HG02623 (cell line): ENCODE measurements around the gene KAT6B.

Source experiments
- ATAC-seq: cut with Tn5 transposase; IDR thresholded peaks from one replicate; pipeline ENCODE4 v1.9.1; 2021; ENCODE audit warnings: moderate library complexity; ENCODE audit not compliant: unreplicated experiment

KAT6B gene

GRCh38 chr10:74822521-74823089 is 3.8 kb upstream of the KAT6B start:
- ATAC-seq: no peak

DNA sequence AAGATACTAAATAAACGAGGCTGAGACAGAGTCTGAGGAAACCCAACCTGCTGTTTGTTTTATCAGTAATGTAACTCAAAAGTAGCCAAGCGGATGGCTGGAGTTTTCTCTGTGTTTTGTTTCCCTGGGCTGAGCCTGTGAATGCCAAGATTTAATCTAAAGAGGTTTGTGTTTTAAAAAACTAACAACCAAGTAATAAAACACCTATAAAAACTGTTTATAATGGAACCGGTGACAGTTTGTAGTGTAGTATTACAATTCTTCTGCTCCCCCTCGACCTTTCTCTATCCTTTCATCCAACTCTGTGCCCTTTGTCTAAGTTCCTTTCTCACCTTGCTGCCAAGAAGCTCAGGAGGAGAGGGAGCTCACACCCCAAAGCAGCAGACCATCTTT is 2.6 kb upstream of the KAT6B start:
- ATAC-seq: no peak

GRCh38 chr10:74824184-74824899 is 2.1 kb upstream of the KAT6B start:
- no peak for ATAC-seq

DNA sequence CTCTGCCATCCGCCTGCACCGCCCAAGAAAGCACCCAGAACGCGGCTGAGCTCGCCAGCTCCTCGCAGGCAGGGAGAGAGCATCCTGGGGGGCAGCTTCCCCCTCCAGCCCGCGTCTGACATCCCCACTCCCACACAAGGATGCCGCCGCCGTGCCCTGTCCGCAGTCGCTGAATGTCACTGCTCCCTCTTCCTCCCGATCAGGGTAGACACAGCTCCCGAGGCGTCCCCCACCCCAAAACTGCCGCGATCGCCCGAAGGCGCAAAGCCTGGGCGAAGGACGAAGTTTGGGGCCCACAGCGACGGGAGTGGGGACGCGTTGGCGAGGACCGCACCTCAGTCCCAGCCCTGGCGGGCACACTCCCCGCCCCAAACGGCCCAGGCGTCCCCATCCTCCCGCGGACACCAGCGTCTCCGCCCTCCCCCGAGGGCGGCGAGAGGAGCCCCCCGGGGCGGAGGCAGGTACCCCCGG is 1.5 kb upstream of the KAT6B start:
- ATAC-seq: no peak

- no peak for ATAC-seq
Measured at GRCh38 chr10:74825371-74826141, 844 bp upstream of the KAT6B start.

DNA sequence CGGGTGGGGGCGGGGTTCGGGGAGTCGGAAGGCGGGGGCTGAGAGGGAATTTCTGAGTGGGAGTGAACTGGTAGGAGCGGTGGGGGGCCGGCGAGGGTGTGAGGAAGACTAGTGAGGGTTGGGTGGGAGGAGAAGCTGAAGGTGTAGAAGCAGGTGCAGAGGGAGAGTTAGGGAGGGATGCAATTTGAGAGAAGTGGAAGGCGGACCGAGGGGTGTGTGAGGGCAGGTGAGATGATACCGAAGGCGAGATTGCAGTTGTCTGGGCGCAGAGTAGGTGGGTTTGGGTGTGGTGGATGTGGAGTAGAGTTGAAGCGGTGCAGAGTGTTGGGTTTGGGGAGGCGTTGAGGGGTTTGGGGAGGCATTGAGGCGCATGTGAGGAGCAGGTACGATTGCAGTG is 643 bp downstream of the KAT6B start:
- ATAC-seq: no peak

DNA sequence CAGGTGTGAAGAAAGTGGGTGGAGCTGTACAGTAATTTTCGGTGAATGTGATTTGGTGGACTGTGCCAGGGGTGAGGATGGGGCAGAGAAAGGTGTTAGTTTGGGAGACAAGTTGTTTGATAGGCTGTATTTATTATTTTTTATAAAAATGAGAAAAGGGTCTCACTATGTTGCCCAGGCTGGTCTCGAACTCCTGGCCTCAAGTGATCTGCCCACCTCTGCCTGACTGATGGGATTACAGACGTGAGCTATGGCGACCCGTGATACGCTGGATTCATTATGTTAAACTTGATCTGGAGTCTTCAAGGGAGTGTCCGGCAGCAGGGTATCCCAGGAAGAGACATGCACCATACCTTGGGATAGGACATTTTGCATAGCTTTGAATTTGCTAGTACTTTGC is 1.3 kb downstream of the KAT6B start:
- ATAC-seq: no peak

GRCh38 chr10:74828946-74829345 is 2.5 kb downstream of the KAT6B start:
- no peak for ATAC-seq

- ATAC-seq: no peak
Measured at GRCh38 chr10:74831518-74832120, 5.2 kb downstream of the KAT6B start.

DNA sequence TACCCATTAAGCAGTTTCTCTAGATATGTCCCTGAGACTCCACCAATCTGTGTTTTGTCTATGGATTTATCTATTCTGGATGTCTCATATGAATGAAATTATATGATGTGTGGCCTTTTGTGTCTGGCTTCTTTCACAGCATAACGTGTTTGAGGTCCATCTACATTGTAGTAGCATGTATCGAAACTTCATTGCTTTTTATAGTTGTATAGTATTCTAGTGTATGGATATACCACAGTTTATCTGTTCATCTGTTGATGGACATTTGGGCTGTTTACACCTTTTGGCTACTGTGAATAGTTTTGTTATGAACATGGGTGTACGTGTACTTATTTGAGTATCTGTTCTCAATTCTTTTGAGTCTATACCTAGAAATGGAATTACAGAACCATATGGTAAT is 9.6 kb downstream of the KAT6B start:
- no peak for ATAC-seq

GRCh38 chr10:74836877-74837276 is 10.5 kb downstream of the KAT6B start:
- ATAC-seq: no peak

DNA sequence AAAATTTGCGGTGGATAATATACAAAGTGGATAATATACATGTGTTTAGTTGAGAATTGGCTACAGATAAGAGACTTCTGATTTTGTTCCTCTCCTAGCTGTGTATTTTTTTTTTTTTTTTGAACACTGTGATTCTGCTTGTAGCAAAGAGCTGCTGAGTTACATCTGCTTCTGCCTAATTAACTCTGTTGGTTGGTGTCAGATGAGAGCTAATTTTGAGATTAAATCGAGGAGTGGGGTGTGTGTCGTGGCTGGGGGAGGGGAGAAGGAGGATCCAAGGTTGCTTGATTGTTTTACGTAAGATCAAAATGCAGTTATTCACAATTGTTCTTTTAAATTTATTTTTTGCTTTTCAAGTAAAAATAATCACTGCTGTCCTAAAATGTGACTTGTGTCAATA is 11.3 kb downstream of the KAT6B start:
- no peak for ATAC-seq

DNA sequence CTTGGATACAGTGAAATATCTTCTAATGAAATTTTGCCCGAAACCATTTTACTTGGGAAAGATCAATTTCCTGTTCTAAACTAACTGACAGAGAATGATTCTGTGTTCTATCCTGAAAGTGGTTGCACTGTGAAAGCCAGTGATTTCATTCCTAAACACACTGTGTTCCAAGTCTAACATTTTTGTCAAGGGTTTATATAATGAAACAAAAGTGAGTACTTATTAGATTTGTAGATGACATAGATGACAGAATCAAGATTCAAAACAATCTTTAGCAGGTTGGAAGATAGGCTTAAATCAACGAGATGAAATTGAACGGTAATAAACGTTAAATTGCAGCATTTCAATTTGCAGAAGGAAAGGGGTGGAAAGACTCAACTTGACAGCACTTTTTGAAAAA is 13.3 kb downstream of the KAT6B start:
- no peak for ATAC-seq

DNA sequence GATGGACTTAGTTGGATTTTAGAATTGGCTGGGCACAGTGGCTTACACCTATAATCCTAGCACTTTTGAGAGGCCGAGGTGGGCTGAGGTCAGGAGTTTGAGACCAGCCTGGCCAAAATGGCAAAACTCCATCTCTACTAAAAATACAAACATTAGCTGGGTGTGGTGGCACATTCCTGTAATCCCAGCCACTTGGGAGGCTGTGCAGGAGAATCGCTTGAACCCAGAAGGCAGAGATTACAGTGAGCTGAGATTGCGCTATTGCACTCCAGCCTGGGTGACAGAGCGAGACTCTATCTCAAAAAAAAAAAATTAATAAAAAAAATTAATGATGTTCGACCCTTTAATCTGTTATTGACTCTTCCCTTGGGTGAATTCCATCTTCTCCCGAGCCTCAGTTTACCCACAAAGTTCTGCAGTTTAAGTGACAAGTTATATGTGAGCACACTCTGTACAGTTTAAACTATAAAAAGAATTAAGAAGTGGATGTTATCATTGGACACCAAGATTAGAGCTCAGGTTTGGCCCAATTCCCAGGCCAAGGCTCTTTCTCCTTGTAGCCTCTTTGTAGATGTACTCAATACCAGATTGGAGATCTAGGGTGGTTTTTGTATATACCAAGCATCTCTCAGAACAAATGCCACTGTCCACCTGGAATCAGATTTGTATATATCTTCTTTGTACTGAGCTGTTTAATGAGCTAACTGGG is 15.0 kb downstream of the KAT6B start:
- ATAC-seq: no peak

DNA sequence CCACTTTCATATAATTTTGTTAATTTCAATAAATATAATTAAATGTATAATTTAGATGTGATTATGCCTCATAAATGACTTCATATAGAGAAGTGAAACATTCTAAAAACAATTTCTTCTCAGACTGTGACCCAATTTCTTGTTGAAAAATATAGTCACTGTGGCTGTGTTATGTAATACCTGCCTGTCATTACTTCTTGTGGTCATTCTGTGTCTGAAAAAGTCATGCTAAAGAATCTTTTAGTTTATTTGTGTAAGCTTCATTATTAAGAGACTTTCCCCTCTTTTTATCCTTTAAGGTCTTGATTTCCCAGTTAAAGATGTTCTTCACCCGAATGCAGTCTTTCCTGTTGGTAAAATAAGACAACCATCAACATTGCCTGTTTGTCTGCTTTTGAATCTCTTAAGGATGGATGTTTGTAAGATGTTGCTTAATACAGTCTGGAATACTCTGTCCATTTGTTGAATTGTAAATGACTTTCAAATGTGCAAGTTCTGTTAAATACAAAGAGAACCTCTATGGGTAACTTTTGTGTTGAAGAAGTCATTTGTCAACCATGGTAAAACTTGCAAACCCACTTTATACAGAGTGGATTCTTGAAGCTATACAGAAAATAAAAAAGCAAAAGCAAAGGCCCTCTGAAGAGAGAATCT is 16.0 kb downstream of the KAT6B start:
- no peak for ATAC-seq

DNA sequence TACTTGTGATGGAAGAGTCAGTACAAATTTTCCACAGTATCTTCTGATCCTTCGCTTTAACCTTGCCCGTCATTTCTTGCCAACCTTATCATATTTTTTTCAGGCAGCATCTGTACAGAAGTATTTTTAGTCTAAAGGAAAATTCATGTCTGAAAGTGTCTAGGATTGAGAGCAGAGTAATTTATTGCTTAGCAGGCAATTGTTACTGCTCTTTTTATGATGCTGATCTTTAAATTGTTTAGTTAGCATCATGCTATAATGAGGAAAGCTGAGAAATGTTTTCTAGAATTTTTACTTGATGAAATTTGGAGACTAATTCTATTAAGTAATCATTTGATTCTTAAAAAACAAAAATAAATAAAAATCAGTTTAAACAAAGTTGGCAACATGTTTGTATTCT is 20.6 kb downstream of the KAT6B start:
- no peak for ATAC-seq

DNA sequence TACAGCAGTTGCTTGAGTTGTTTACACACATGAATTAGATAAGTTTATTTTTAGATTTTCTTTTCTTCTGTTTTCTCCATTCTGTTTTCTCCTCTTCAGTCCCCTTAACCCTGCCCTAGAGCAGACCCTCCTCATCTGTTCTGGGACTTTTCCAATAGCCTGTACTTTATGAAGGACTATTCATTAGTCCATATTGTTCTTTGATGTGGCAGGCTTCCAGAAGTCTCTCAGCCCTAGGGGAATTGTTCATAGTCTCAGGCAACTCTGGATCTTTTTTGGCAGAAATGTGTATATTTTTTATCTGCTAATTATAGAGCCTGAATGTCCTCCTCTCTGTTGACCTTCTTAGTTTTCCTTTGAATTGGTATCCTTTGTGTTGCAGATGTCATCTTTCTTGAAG is 25.4 kb downstream of the KAT6B start:
- ATAC-seq: no peak

DNA sequence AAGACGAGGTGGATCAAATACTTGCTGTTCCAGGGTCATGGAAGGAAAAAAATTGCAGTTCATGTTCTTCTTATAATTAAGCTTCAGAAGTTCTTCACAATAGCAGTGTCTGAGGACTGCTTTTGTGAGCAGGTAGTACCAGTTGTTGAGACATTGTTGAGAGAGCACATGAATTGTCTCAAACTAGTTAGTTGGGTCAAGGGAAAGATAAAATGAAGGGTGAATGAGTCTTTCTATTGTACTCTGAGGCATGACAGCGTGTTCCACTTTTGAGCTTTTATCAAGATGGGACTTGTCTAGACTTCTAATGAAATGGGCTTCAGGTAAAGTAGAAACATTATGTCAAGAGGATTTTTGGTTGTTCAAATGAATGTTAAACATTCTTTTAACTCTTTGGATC is 26.0 kb downstream of the KAT6B start:
- ATAC-seq: no peak

DNA sequence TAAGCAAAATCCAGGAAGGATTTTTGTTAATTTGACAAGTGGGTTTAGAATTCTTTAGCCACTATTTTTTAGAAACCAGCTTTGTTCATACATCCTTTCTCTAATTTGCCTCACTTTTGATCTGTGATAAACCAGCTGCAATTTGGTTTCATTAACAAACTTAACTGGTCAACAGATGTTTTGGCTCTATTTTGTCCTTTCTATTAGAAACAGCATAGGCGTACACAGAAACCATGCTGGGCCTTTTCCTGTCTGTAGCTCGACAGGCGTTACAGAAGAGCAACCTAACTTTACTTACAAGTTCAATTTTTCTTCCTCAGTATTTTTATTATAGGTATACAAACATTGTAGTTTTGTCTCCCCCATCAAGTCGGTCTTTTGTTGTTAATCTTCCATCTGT is 28.2 kb downstream of the KAT6B start:
- ATAC-seq: no peak

DNA sequence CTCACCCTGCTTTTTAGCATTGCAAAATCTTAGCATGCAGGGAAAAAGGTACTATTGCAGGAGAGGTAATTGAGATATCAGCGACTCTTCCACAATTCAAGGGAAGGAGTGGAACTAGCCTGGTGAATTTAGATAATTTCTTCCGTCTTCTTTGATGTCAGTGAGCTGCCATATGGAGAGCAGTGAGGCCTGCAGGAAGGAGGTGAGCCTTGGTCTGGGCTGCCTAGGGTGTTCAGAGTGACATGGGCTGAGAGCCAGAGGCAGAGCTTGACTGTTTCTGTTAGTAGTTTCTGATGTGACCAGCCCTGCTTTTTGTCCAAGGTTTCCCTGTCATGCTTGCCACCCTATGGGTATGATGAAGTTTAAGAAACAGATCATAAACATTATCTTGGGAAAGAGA is 28.6 kb downstream of the KAT6B start:
- peak; percentile 47 for ATAC-seq

GRCh38 chr10:74855439-74855838 is 29.0 kb downstream of the KAT6B start:
- no peak for ATAC-seq
